GM19035 (cell line): Measurements from ENCODE around the gene LRRC31.
A peak's percentile ranks its signal among the peaks of the same experiment; 100 is the strongest.

Experiments
- ATAC-seq: cut with Tn5 transposase; IDR thresholded peaks from one replicate; pipeline ENCODE4 v1.9.1; 2021; ENCODE audit not compliant: unreplicated experiment

The LRRC31 gene

GRCh38 chr3:169813757-169814517, 55.8 kb downstream of the LRRC31 start:
- peak; percentile 85 for ATAC-seq

- ATAC-seq: no peak
Observed at GRCh38 chr3:169813278-169813677, 56.5 kb downstream of the LRRC31 start.

GRCh38 chr3:169812332-169813235, 57.2 kb downstream of the LRRC31 start, which contains the start of the genes LRRC34 and LRRIQ4:
Gene LRRC34, minus strand, starts transcription at chr3:169812904. Its CDS starts 356 bp downstream, at chr3:169812548.
Gene LRRIQ4, plus strand, starts transcription at chr3:169812870. Its CDS starts 9,052 bp downstream, at chr3:169821922.
- peak; percentile 67 for ATAC-seq

- peak; percentile 14 for ATAC-seq
Observed at GRCh38 chr3:169811631-169812331, 58.0 kb downstream of the LRRC31 start.

GRCh38 chr3:169809230-169809795, 60.4 kb downstream of the LRRC31 start:
- ATAC-seq: no peak

- ATAC-seq: no peak
Observed at GRCh38 chr3:169804681-169805080, 65.1 kb downstream of the LRRC31 start.

- ATAC-seq: no peak
Observed at GRCh38 chr3:169792359-169792758, 77.4 kb downstream of the LRRC31 start.

- ATAC-seq: no peak
Observed at GRCh38 chr3:169790687-169791429, 78.9 kb downstream of the LRRC31 start.

GRCh38 chr3:169790219-169790618, 79.5 kb downstream of the LRRC31 start:
- no peak for ATAC-seq
